Measurements from ENCODE around the gene CUX1. TPM values are rescaled to one million over a fixed set of nuclear protein-coding genes. Genes with fewer than 3 reads are reported as not detected.
A peak's percentile ranks its signal among the peaks of the same experiment; 100 is the strongest.

Gene CUX1
- total RNA-seq, 1 donor from 2014 or later: 66.4 TPM

GRCh38 chr7:102232611-102233286 lies 415.3 kb downstream of the CUX1 start:
- Mint-ChIP-seq H3K9me3 (no peaks in the 10 kb centered on the region), H3K27ac (no peak overlapping the region), H3K36me3 (peaks cover 14% of the 10 kb centered on the region), H3K4me3 (no peak overlapping the region), H3K27me3 (ENCODE audit: insufficient read depth, low read depth) (no peaks in the 10 kb centered on the region), H3K4me1 (peaks cover 8% of the 10 kb centered on the region)
- no peak for TF ChIP-seq CTCF (IDR thresholded peaks at IDR 0.05)
- TF ChIP-seq EZH2phosphoT487 (IDR thresholded peaks at IDR 0.05): no peak
- TF ChIP-seq EZH2 (IDR thresholded peaks at IDR 0.05): no peak
- no peaks in the 10 kb centered on the region for H3K9me3 ChIP-seq (ENCODE audit: low read depth)
- H3K27me3 ChIP-seq: no peaks in the 10 kb centered on the region
- H3F3A ChIP-seq (ENCODE audit: low read depth): peaks cover 8% of the 10 kb centered on the region
- H3K9ac ChIP-seq: no peak overlapping the region
- no peaks in the 10 kb centered on the region for H3K79me2 ChIP-seq (ENCODE audit: low read depth)
- peaks cover 2% of the 10 kb centered on the region for H3K4me1 ChIP-seq
- no peak for DNase-seq (ENCODE audit: low spot score)
- H4K20me1 ChIP-seq (ENCODE audit: low read depth): peaks cover 12% of the 10 kb centered on the region
- no peak overlapping the region for H3K4me2 ChIP-seq
- H3K36me3 ChIP-seq: no peaks in the 10 kb centered on the region
- no peak overlapping the region for H3K4me3 ChIP-seq
- H3K27ac ChIP-seq: peak overlapping the region; percentile 5
- H2AFZ ChIP-seq (replicated peaks): no peak overlapping the region

- Histone ChIP-seq H3K4me3 (no peak overlapping the region), H2AFZ (replicated peaks) (no peak overlapping the region), H3K79me2 (ENCODE audit: low read depth) (no peaks in the 10 kb centered on the region), H3K36me3 (no peaks in the 10 kb centered on the region), H3K4me1 (peaks cover 2% of the 10 kb centered on the region), H3F3A (ENCODE audit: low read depth) (peaks cover 8% of the 10 kb centered on the region), H3K9ac (no peak overlapping the region), H4K20me1 (ENCODE audit: low read depth) (peaks cover 12% of the 10 kb centered on the region), H3K27me3 (no peaks in the 10 kb centered on the region), H3K27ac (no peak overlapping the region), H3K9me3 (ENCODE audit: low read depth) (no peaks in the 10 kb centered on the region), H3K4me2 (no peak overlapping the region)
- Mint-ChIP-seq H3K4me1 (peaks cover 8% of the 10 kb centered on the region), H3K36me3 (peaks cover 18% of the 10 kb centered on the region), H3K27me3 (ENCODE audit: insufficient read depth, low read depth) (no peaks in the 10 kb centered on the region), H3K27ac (no peak overlapping the region), H3K9me3 (no peaks in the 10 kb centered on the region), H3K4me3 (no peak overlapping the region)
- no peak for DNase-seq (ENCODE audit: low spot score)
- no peak for TF ChIP-seq CTCF (IDR thresholded peaks at IDR 0.05)
- no peak for TF ChIP-seq EZH2phosphoT487 (IDR thresholded peaks at IDR 0.05)
These were observed 416.7 kb downstream of the CUX1 start for GRCh38 chr7:102234131-102234530.

- TF ChIP-seq EZH2 (IDR thresholded peaks at IDR 0.05) (no peak), EZH2phosphoT487 (IDR thresholded peaks at IDR 0.05) (no peak), CTCF (IDR thresholded peaks at IDR 0.05) (no peak)
- H3K4me3 Mint-ChIP-seq: no peak overlapping the region
- Histone ChIP-seq H3K9me3 (ENCODE audit: low read depth) (no peaks in the 10 kb centered on the region), H3K9ac (no peak overlapping the region), H3K79me2 (ENCODE audit: low read depth) (no peaks in the 10 kb centered on the region), H2AFZ (replicated peaks) (no peak overlapping the region), H3K4me1 (peaks cover 2% of the 10 kb centered on the region), H3F3A (ENCODE audit: low read depth) (peaks cover 8% of the 10 kb centered on the region), H3K4me2 (no peak overlapping the region), H3K27me3 (no peaks in the 10 kb centered on the region), H3K27ac (no peak overlapping the region), H3K36me3 (no peaks in the 10 kb centered on the region), H4K20me1 (ENCODE audit: low read depth) (peaks cover 12% of the 10 kb centered on the region), H3K4me3 (no peak overlapping the region)
- DNase-seq (ENCODE audit: low spot score): no peak
- no peaks in the 10 kb centered on the region for H3K9me3 Mint-ChIP-seq
- H3K27me3 Mint-ChIP-seq (ENCODE audit: insufficient read depth, low read depth): no peaks in the 10 kb centered on the region
- peaks cover 8% of the 10 kb centered on the region for H3K4me1 Mint-ChIP-seq
- H3K27ac Mint-ChIP-seq: no peak overlapping the region
- peaks cover 18% of the 10 kb centered on the region for H3K36me3 Mint-ChIP-seq
These were observed 417.6 kb downstream of the CUX1 start for GRCh38 chr7:102234801-102235550.

Data from neural progenitor cell (in vitro differentiated cells).